ENCODE data around the gene AGBL1.

DNA sequence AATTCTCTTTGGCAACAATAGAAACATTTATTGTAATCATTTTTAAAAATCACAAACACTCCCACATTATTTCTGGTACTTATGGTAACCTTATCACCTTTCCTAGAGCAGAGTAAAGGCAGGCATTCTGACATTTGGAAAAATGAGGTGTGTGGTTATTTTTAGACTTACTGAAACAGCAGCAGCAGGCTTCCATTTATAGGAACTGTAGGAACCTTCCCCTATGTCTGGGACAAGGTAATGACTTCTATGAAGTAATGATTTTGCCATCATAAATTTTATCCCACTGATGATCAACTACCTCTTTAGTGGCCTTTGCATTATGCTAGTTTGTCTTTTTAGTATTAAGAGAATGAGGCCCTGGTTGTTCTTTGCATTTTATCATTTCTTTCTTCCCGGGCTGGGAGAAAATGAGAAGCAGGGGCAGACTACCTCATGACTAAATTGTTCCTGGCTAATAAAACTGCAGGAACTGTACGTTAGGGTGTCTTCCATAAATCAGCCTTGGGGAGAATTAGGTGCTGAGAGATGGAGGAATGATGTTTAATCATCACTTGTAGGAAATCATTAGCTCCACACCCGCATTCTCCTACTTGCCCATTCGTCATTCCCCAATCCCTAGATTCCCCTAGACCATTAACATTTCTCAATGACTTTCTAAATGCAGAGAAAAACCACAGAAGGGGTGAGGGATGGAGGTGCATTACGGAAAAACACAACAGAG, 680.3 kb downstream of the AGBL1 start:
- no peak for TF ChIP-seq CTCF (IDR thresholded peaks at IDR 0.05)
- TF ChIP-seq POLR2A (IDR thresholded peaks at IDR 0.05), result no peak

Measured in Peyer's patch (tissue), 4 donors.